Measurements from ENCODE around the gene COQ5. TPM values are rescaled to one million over a fixed set of nuclear protein-coding genes. Genes with fewer than 3 reads are reported as not detected.

COQ5 gene
- total RNA-seq, 8 experiments from 2014 or later = 36.4 to 70.7 (median 49.8) TPM

GRCh38 chr12:120470150-120470784 lies 58.7 kb downstream of the COQ5 start:
- peak overlapping the region; percentile 97 to 98 for H3K27ac ChIP-seq
- H3K4me3 ChIP-seq = peak overlapping the region; percentile 66 to 95 (median 70)
- 8 to 90% (median 77%) methylated on average over 2 to 14 of the region's 26 CpGs; no CpG with 5 or more reads in 4 of the 10 experiments for WGBS, 10 experiments
- peak in 7 of 8 experiments; percentile 15 to 41 (median 35) for ATAC-seq (replicated peaks in 6 of 8)
- H3K4me1 ChIP-seq (replicated peaks in 1 of 2) = peaks cover 7 to 19% of the 10 kb centered on the region in 2 donors
- in situ Hi-C loops (cut with MboI; ENCODE audit: low pct_unique_long_range_greater_than_20kb in 2 of 9, low sequenced_read_pairs in 9 of 9, unreplicated experiment in 9 of 9) = loop anchor here in 1 of 9 experiments (25.0 kb wide), 1 partner anchor 258 kb away; the partner anchor contains the start of gene RPLP0

GRCh38 chr12:120469450-120470149 lies 59.4 kb downstream of the COQ5 start, which contains the start of gene SRSF9:
SRSF9 (minus strand) TSS chr12:120469748; CDS start chr12:120469609, 139 bp downstream.
- peak within 1 kb of the TSS; percentile 97 to 98 for H3K27ac ChIP-seq
- peak; percentile 82 to 96 (median 92) for ATAC-seq (replicated peaks in 6 of 8)
- peak within 1 kb of the TSS; percentile 66 to 95 (median 70) for H3K4me3 ChIP-seq
- in situ Hi-C loops (cut with MboI; ENCODE audit: low pct_unique_long_range_greater_than_20kb in 2 of 9, low sequenced_read_pairs in 9 of 9, unreplicated experiment in 9 of 9) = loop anchor here in 1 of 9 experiments (25.0 kb wide), 1 partner anchor 257 kb away; the partner anchor contains the start of gene RPLP0
- 0 to 2% (median 0%) methylated on average over 4 to 17 of the region's 88 CpGs; no CpG with 5 or more reads in 7 of the 10 experiments for WGBS, 10 experiments
- H3K4me1 ChIP-seq (replicated peaks in 1 of 2) = peaks cover 7 to 19% of the 10 kb centered on the region in 2 donors

- Histone ChIP-seq H3K4me1 (replicated peaks in 1 of 2) (peaks cover 7 to 19% of the 10 kb centered on the region in 2 donors), H3K27ac (peak overlapping the region; percentile 97 to 98), H3K4me3 (peak overlapping the region; percentile 66 to 95 (median 70))
- peak; percentile 6 to 72 (median 62) for ATAC-seq (replicated peaks in 6 of 8)
- in situ Hi-C loops (cut with MboI; ENCODE audit: low pct_unique_long_range_greater_than_20kb in 2 of 9, low sequenced_read_pairs in 9 of 9, unreplicated experiment in 9 of 9) = loop anchor here in 1 of 9 experiments (25.0 kb wide), 1 partner anchor 257 kb away; the partner anchor contains the start of gene RPLP0
- WGBS, 10 experiments = 0% methylated on average over 2 to 7 of the region's 57 CpGs; no CpG with 5 or more reads in 4 of the 10 experiments
These were observed 60.0 kb downstream of the COQ5 start for GRCh38 chr12:120468821-120469449.

GRCh38 chr12:120468325-120468820 lies 60.6 kb downstream of the COQ5 start:
- peak overlapping the region; percentile 66 to 95 (median 70) for H3K4me3 ChIP-seq
- in situ Hi-C loops (cut with MboI; ENCODE audit: low pct_unique_long_range_greater_than_20kb in 2 of 9, low sequenced_read_pairs in 9 of 9, unreplicated experiment in 9 of 9) = loop anchor here in 1 of 9 experiments (25.0 kb wide), 1 partner anchor 256 kb away; the partner anchor contains the start of gene RPLP0
- H3K27ac ChIP-seq = peak overlapping the region; percentile 97 to 98
- peak in 3 of 8 experiments; percentile 11 to 25 (median 20) for ATAC-seq (replicated peaks in 6 of 8)
- WGBS, 10 experiments = 0 to 24% (median 2%) methylated on average over 3 to 19 of the region's 23 CpGs; no CpG with 5 or more reads in 1 of the 10 experiments
- H3K4me1 ChIP-seq (replicated peaks in 1 of 2) = peaks cover 7 to 19% of the 10 kb centered on the region in 2 donors

GRCh38 chr12:120467439-120467838 lies 61.5 kb downstream of the COQ5 start:
- H3K4me3 ChIP-seq = no peak overlapping the region

GRCh38 chr12:120466560-120467315 lies 62.2 kb downstream of the COQ5 start:
- ATAC-seq (replicated peaks in 6 of 8) = peak in 2 of 8 experiments; percentile 5 to 8
- Histone ChIP-seq H3K27ac (no peak overlapping the region), H3K4me3 (no peak overlapping the region), H3K4me1 (replicated peaks in 1 of 2) (peaks cover 7 to 19% of the 10 kb centered on the region in 2 donors)
- in situ Hi-C loops (cut with MboI; ENCODE audit: low pct_unique_long_range_greater_than_20kb in 2 of 9, low sequenced_read_pairs in 9 of 9, unreplicated experiment in 9 of 9) = loop anchor here in 1 of 9 experiments (25.0 kb wide), 1 partner anchor 254 kb away; the partner anchor contains the start of gene RPLP0
- 14 to 100% (median 61%) methylated on average over 1 to 8 of the region's 8 CpGs for WGBS, 10 experiments

More at GRCh38 chr12:120467439-120467838, 61.5 kb downstream of the COQ5 start:
- Histone ChIP-seq H3K27ac (no peak overlapping the region), H3K4me1 (replicated peaks in 1 of 2) (peaks cover 7 to 19% of the 10 kb centered on the region in 2 donors)
- in situ Hi-C loops (cut with MboI; ENCODE audit: low pct_unique_long_range_greater_than_20kb in 2 of 9, low sequenced_read_pairs in 9 of 9, unreplicated experiment in 9 of 9) = loop anchor here in 1 of 9 experiments (25.0 kb wide), 1 partner anchor 255 kb away; the partner anchor contains the start of gene RPLP0
- WGBS, 10 experiments = 80 to 100% (median 96%) methylated on average over 1 to 6 of the region's 6 CpGs
- ATAC-seq (replicated peaks in 6 of 8) = no peak

- no peak for ATAC-seq (replicated peaks in 6 of 8)
- in situ Hi-C loops (cut with MboI; ENCODE audit: low pct_unique_long_range_greater_than_20kb in 2 of 9, low sequenced_read_pairs in 9 of 9, unreplicated experiment in 9 of 9) = loop anchor here in 1 of 9 experiments (25.0 kb wide), 1 partner anchor 253 kb away; the partner anchor contains the start of gene RPLP0
- Histone ChIP-seq H3K27ac (no peak overlapping the region), H3K4me1 (replicated peaks in 1 of 2) (peaks cover 6 to 18% of the 10 kb centered on the region in 2 donors), H3K4me3 (no peak overlapping the region)
- WGBS, 10 experiments = 31 to 100% (median 56%) methylated on average over 1 to 5 of the region's 5 CpGs
These were observed 63.2 kb downstream of the COQ5 start for GRCh38 chr12:120465756-120466155.

- 40 to 100% (median 76%) methylated on average over 1 to 4 of the region's 5 CpGs; no CpG with 5 or more reads in 2 of the 10 experiments for WGBS, 10 experiments
- no peak for ATAC-seq (replicated peaks in 6 of 8)
- no peak overlapping the region for H3K27ac ChIP-seq
- no peak overlapping the region for H3K4me3 ChIP-seq
- in situ Hi-C loops (cut with MboI; ENCODE audit: low pct_unique_long_range_greater_than_20kb in 2 of 9, low sequenced_read_pairs in 9 of 9, unreplicated experiment in 9 of 9) = loop anchor here in 1 of 9 experiments (25.0 kb wide), 1 partner anchor 251 kb away; the partner anchor contains the start of gene RPLP0
- H3K4me1 ChIP-seq (replicated peaks in 1 of 2) = peaks cover 2 to 13% of the 10 kb centered on the region in 2 donors
These were observed 65.2 kb downstream of the COQ5 start for GRCh38 chr12:120463712-120464111.

GRCh38 chr12:120462099-120462640 lies 66.8 kb downstream of the COQ5 start:
- Histone ChIP-seq H3K27ac (no peak overlapping the region), H3K4me3 (no peak overlapping the region), H3K4me1 (replicated peaks in 1 of 2) (peaks cover 2 to 9% of the 10 kb centered on the region in 2 donors)
- 75 to 100% (median 87%) methylated on average over 1 to 3 of the region's 3 CpGs; no CpG with 5 or more reads in 1 of the 10 experiments for WGBS, 10 experiments
- in situ Hi-C loops (cut with MboI; ENCODE audit: low pct_unique_long_range_greater_than_20kb in 2 of 9, low sequenced_read_pairs in 9 of 9, unreplicated experiment in 9 of 9) = loop anchor here in 1 of 9 experiments (25.0 kb wide), 1 partner anchor 250 kb away; the partner anchor contains the start of gene RPLP0
- no peak for ATAC-seq (replicated peaks in 6 of 8)

- Histone ChIP-seq H3K4me3 (no peak overlapping the region), H3K4me1 (replicated peaks in 1 of 2) (no peaks in the 10 kb centered on the region), H3K27ac (no peak overlapping the region)
- in situ Hi-C loops (cut with MboI; ENCODE audit: low pct_unique_long_range_greater_than_20kb in 2 of 9, low sequenced_read_pairs in 9 of 9, unreplicated experiment in 9 of 9) = loop anchor here in 1 of 9 experiments (25.0 kb wide), 1 partner anchor 248 kb away; the partner anchor contains the start of gene RPLP0
- 67 to 100% (median 97%) methylated on average over 1 to 3 of the region's 3 CpGs; no CpG with 5 or more reads in 3 of the 10 experiments for WGBS, 10 experiments
- ATAC-seq (replicated peaks in 6 of 8) = no peak
These were observed 68.8 kb downstream of the COQ5 start for GRCh38 chr12:120460157-120460556.

- 50 to 100% (median 94%) methylated on average over 1 to 6 of the region's 6 CpGs; no CpG with 5 or more reads in 2 of the 10 experiments for WGBS, 10 experiments
- Histone ChIP-seq H3K4me3 (no peak overlapping the region), H3K27ac (no peak overlapping the region), H3K4me1 (replicated peaks in 1 of 2) (no peaks in the 10 kb centered on the region)
- in situ Hi-C loops (cut with MboI; ENCODE audit: low pct_unique_long_range_greater_than_20kb in 2 of 9, low sequenced_read_pairs in 9 of 9, unreplicated experiment in 9 of 9) = loop anchor here in 1 of 9 experiments (25.0 kb wide), 1 partner anchor 245 kb away; the partner anchor contains the start of gene RPLP0
- peak in 2 of 8 experiments; percentile 26 to 27 for ATAC-seq (replicated peaks in 6 of 8)
These were observed 71.8 kb downstream of the COQ5 start for GRCh38 chr12:120457133-120457532.
